Measurements from ENCODE around the gene PTGDR. TPM values are rescaled to one million over a fixed set of nuclear protein-coding genes. Genes with fewer than 3 reads are reported as not detected.

PTGDR gene
- total and polyA plus RNA-seq, 3 donors from 2014 or later: 0.16 to 1.3 (median 0.54) TPM

DNA sequence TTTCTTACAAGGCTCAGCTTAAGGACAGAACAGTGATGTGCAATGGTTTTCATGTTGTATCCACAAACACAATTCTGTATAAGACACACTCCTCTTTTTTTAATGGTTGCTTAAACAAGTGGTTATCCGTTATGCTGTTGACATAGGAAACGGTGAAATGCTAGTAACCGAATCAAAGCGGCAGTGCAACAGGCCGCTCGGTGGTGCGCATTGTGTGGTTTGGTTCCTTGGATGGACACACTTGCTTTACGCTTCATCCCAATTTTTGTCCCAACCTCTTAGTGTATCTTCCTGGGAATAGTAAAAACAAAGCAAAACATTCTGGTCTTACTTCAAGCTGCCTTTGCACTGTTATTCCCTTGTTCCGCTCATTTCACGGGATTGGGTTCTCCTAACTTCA lies 46.0 kb downstream of the PTGDR start:
- TF ChIP-seq, protein P1, sequence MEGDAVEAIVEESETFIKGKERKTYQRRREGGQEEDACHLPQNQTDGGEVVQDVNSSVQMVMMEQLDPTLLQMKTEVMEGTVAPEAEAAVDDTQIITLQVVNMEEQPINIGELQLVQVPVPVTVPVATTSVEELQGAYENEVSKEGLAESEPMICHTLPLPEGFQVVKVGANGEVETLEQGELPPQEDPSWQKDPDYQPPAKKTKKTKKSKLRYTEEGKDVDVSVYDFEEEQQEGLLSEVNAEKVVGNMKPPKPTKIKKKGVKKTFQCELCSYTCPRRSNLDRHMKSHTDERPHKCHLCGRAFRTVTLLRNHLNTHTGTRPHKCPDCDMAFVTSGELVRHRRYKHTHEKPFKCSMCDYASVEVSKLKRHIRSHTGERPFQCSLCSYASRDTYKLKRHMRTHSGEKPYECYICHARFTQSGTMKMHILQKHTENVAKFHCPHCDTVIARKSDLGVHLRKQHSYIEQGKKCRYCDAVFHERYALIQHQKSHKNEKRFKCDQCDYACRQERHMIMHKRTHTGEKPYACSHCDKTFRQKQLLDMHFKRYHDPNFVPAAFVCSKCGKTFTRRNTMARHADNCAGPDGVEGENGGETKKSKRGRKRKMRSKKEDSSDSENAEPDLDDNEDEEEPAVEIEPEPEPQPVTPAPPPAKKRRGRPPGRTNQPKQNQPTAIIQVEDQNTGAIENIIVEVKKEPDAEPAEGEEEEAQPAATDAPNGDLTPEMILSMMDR (IDR thresholded peaks at IDR 0.05): no peak
- no peak for TF ChIP-seq POLR2A (IDR thresholded peaks at IDR 0.05)
- Histone ChIP-seq H3K4me1 (peaks cover 30% of the 10 kb centered on the region), H3K27ac (peak overlapping the region; percentile 27 to 84), H3K9me3 (no peaks in the 10 kb centered on the region), H3K27me3 (no peaks in the 10 kb centered on the region), H3K4me3 (peak overlapping the region; percentile 46 to 71), H3K36me3 (ENCODE audit: low read depth, missing control alignments) (no peaks in the 10 kb centered on the region)
- no peak for DNase-seq
- WGBS, 2 donors: 9 to 14% methylated on average over 10 of the region's 10 CpGs
- intact Hi-C loops (cut with DNase I; ENCODE audit: low total_unique reads): no loop called here

DNA sequence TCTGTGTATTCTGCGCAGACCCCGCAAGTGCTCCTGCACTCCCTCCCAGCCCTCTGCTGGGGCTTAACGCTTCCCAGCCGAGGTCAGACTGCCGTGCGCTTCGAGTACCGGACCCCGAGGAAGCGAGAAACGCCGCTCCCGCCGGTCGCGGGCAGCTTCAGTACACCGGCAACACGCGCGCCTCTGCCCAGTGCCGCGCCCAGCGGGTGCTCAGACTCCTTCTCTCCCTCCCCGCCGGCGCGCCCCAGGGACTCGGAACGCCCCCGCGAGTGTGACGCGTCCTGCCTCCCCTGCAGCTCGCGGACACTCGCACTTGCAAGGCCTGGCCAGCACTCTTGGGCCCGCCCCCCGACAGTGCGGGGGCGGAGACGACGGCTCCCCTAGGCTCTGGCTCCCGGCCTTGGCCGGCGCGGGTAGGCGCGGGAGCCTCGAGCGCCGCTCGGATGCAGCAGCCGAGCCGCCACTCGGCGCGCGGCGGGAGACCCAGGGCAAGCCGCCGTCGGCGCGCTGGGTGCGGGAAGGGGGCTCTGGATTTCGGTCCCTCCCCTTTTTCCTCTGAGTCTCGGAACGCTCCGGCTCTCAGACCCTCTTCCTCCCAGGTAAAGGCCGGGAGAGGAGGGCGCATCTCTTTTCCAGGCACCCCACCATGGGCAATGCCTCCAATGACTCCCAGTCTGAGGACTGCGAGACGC lies 46.6 kb downstream of the PTGDR start, which contains the start of gene PTGER2:
TSS of gene PTGER2 (plus strand) at position 410 of the 692 bp plus-strand sequence. CDS start at position 647, 237 bp downstream.
- TF ChIP-seq POLR2A (IDR thresholded peaks at IDR 0.05): no peak
- TF ChIP-seq, protein P1 (IDR thresholded peaks at IDR 0.05): no peak
- Histone ChIP-seq H3K4me3 (peak within 1 kb of the TSS; percentile 46 to 71), H3K9me3 (no peaks in the 10 kb centered on the region), H3K27me3 (no peaks in the 10 kb centered on the region), H3K4me1 (peaks cover 30% of the 10 kb centered on the region), H3K27ac (peak within 1 kb of the TSS; percentile 48 to 84), H3K36me3 (ENCODE audit: low read depth, missing control alignments) (no peaks in the 10 kb centered on the region)
- 0 to 3% methylated on average over 13 to 69 of the region's 73 CpGs for WGBS, 2 donors
- peak; percentile 94 for DNase-seq
- intact Hi-C loops (cut with DNase I; ENCODE audit: low total_unique reads): no loop called here

DNA sequence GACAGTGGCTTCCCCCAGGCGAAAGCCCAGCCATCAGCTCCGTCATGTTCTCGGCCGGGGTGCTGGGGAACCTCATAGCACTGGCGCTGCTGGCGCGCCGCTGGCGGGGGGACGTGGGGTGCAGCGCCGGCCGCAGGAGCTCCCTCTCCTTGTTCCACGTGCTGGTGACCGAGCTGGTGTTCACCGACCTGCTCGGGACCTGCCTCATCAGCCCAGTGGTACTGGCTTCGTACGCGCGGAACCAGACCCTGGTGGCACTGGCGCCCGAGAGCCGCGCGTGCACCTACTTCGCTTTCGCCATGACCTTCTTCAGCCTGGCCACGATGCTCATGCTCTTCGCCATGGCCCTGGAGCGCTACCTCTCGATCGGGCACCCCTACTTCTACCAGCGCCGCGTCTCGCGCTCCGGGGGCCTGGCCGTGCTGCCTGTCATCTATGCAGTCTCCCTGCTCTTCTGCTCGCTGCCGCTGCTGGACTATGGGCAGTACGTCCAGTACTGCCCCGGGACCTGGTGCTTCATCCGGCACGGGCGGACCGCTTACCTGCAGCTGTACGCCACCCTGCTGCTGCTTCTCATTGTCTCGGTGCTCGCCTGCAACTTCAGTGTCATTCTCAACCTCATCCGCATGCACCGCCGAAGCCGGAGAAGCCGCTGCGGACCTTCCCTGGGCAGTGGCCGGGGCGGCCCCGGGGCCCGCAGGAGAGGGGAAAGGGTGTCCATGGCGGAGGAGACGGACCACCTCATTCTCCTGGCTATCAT lies 47.3 kb downstream of the PTGDR start:
- H3K4me1 ChIP-seq: peaks cover 30% of the 10 kb centered on the region
- 4 to 21% methylated on average over 21 to 60 of the region's 63 CpGs for WGBS, 2 donors
- no peaks in the 10 kb centered on the region for H3K9me3 ChIP-seq
- H3K4me3 ChIP-seq: peak overlapping the region; percentile 46 to 71
- intact Hi-C loops (cut with DNase I; ENCODE audit: low total_unique reads): no loop called here
- no peak for TF ChIP-seq POLR2A (IDR thresholded peaks at IDR 0.05)
- TF ChIP-seq, protein P1 (IDR thresholded peaks at IDR 0.05): peak in 1 of 3 experiments; percentile 7
- peak; percentile 47 for DNase-seq
- no peaks in the 10 kb centered on the region for H3K27me3 ChIP-seq
- H3K36me3 ChIP-seq (ENCODE audit: low read depth, missing control alignments): no peaks in the 10 kb centered on the region
- peak overlapping the region; percentile 48 to 84 for H3K27ac ChIP-seq

DNA sequence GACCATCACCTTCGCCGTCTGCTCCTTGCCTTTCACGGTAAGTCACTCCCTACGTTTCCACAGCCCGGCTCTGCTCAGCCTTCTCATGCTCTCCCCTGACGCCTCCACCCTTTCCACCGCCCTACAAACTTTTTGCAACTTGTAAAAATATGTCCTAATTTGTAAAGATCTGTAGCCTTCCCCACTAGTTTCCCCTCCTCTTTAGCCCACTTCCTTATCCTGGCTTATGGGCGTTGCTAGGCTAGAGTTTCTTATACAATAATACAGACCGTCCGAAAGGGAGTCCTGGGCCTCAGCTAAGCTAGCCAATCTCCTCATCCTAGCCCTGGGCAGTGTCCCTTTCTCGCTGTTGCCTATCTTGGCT lies 47.8 kb downstream of the PTGDR start:
- 25 to 27% methylated on average over 11 of the region's 11 CpGs for WGBS, 2 donors
- no peaks in the 10 kb centered on the region for H3K36me3 ChIP-seq (ENCODE audit: low read depth, missing control alignments)
- no peaks in the 10 kb centered on the region for H3K27me3 ChIP-seq
- TF ChIP-seq POLR2A (IDR thresholded peaks at IDR 0.05): no peak
- TF ChIP-seq, protein P1 (IDR thresholded peaks at IDR 0.05): no peak
- H3K4me3 ChIP-seq: peak overlapping the region; percentile 46 to 71
- peaks cover 30% of the 10 kb centered on the region for H3K4me1 ChIP-seq
- H3K9me3 ChIP-seq: no peaks in the 10 kb centered on the region
- intact Hi-C loops (cut with DNase I; ENCODE audit: low total_unique reads): no loop called here
- H3K27ac ChIP-seq: peak overlapping the region; percentile 48 to 84
- DNase-seq: no peak
